ENCODE measurements around the gene DCBLD1. TPM values are rescaled to one million over a fixed set of nuclear protein-coding genes. Genes with fewer than 3 reads are reported as not detected.

The DCBLD1 gene
- total RNA-seq, 1 experiment from 2014 or later: 28.2 TPM

DNA sequence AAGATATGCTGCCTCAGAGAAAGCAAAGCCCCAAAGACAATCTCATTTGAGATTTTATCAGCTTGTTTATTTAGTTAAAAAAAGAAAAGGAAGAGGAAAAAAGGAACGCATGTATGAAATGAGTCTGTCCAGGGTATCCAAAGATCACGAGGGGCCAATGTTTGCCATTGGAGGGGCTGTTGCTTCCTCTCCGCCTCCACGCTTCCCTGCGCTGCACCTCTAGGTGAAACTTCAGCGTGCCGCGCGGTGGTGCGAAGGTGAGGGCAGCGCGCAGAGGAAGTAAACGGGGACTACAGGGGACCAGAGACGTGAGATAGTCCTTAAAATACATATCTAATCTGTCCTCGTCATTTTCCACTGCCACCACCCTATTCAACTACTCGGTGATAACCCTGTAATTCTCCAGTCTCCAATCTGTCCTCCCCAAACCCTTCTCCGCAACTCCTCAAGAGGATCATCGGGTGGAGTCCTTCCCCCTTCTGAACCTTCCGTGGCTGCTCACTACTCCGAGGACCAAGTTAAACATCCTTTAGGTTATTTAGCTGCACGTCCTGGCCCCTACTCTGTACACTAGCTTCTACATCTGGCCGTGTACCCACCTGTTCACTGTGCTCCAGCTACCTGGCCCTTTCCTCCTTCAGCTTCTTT is 1.1 kb upstream of the DCBLD1 start:
- no peaks in the 10 kb centered on the region for H3K27me3 Mint-ChIP-seq (ENCODE audit: unreplicated experiment)
- TF ChIP-seq CTCF (IDR thresholded peaks at IDR 0.05; ENCODE audit: unreplicated experiment): no peak
- BruUV-seq (replicated peaks): no TSS peak
- peaks cover 28% of the 10 kb centered on the region for H3K36me3 Mint-ChIP-seq (ENCODE audit: insufficient read depth, unreplicated experiment)
- H3K27ac Mint-ChIP-seq (ENCODE audit: unreplicated experiment): peak overlapping the region; percentile 70
- intact Hi-C loops (cut with micrococcal nuclease; ENCODE audit: unreplicated experiment): loop anchor here (5.0 kb wide), 1 partner anchor 34 kb away; no protein-coding TSS in a partner anchor
- DNase-seq: peak; percentile 40
- CTCF ChIA-PET: interaction anchor here (0.7 to 1.6 kb wide), 4 partner anchors 10 to 29 kb away, joined by 3 to 8 read pairs (median 4); no protein-coding TSS in a partner anchor
- H3K4me3 Mint-ChIP-seq (ENCODE audit: low read depth, unreplicated experiment): peak overlapping the region; percentile 91
- peaks cover 34% of the 10 kb centered on the region for H3K4me1 Mint-ChIP-seq (ENCODE audit: low read depth, unreplicated experiment)
- H3K9me3 Mint-ChIP-seq (ENCODE audit: low read depth, unreplicated experiment): no peaks in the 10 kb centered on the region

DNA sequence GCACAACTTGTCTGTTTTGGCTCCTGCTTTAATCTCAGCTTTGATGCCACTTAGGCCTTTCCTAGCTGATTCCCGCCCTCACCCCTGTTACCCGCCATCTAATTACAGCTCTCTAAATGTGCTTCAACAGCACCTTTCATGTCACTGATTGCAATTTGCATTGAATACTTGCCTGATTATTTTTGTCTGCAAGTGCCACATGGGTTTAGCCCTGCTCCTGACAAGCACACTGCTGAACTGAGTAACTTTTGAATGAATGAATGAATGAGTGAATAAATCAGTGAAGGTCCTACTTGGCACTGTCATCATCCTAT is 591 bp upstream of the DCBLD1 start:
- Mint-ChIP-seq H3K4me1 (ENCODE audit: low read depth, unreplicated experiment) (peaks cover 38% of the 10 kb centered on the region), H3K4me3 (ENCODE audit: low read depth, unreplicated experiment) (peak overlapping the region; percentile 91), H3K27ac (ENCODE audit: unreplicated experiment) (peak overlapping the region; percentile 70), H3K36me3 (ENCODE audit: insufficient read depth, unreplicated experiment) (peaks cover 28% of the 10 kb centered on the region), H3K27me3 (ENCODE audit: unreplicated experiment) (no peaks in the 10 kb centered on the region), H3K9me3 (ENCODE audit: low read depth, unreplicated experiment) (no peaks in the 10 kb centered on the region)
- no TSS peak for BruUV-seq (replicated peaks)
- intact Hi-C loops (cut with micrococcal nuclease; ENCODE audit: unreplicated experiment): loop anchor here (5.0 kb wide), 1 partner anchor 35 kb away; no protein-coding TSS in a partner anchor
- TF ChIP-seq CTCF (IDR thresholded peaks at IDR 0.05; ENCODE audit: unreplicated experiment): no peak
- CTCF ChIA-PET: interaction anchor here (1.4 to 1.6 kb wide), 3 partner anchors 12 to 30 kb away, joined by 3 to 8 read pairs (median 4); no protein-coding TSS in a partner anchor
- DNase-seq: no peak

DNA sequence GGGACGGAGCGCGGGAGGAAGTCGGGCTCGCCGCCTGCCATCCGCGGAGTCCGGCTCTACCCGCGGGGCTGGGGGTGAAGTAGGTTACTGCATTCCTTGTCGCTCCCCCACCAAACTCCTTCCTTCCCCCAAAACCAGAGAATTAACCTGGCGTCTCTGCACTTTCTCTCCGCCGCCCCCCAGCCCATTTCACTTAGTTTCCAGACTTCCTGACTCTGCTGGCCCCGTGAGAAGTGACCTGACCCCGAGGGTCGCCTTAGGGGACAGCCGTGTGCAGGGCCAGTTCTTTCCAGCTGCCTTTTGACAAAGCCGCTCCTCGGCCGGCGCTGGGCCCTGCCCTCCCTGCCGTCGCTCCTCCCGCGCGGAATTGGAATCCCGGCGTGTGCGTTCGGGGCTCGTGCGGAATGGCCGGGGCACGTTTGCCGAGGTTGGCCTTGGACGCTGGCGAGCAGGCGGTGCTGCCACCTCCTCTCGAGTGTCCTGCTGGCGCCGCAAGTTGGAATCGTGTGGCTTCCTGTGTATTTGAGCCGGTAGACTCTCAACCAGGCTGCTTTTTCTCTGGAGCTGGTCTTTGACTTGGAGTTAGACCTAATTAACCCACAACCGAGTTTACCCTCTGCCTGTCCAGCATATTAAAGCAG is 650 bp downstream of the DCBLD1 start:
- peak overlapping the region; percentile 91 for H3K4me3 Mint-ChIP-seq (ENCODE audit: low read depth, unreplicated experiment)
- CTCF ChIA-PET: interaction anchor here (0.7 to 1.6 kb wide), 3 partner anchors 13 to 37 kb away, joined by 4 to 6 read pairs (median 4); no protein-coding TSS in a partner anchor
- H3K9me3 Mint-ChIP-seq (ENCODE audit: low read depth, unreplicated experiment): no peaks in the 10 kb centered on the region
- H3K27me3 Mint-ChIP-seq (ENCODE audit: unreplicated experiment): no peaks in the 10 kb centered on the region
- peak overlapping the region; percentile 84 for H3K27ac Mint-ChIP-seq (ENCODE audit: unreplicated experiment)
- H3K4me1 Mint-ChIP-seq (ENCODE audit: low read depth, unreplicated experiment): peaks cover 39% of the 10 kb centered on the region
- TF ChIP-seq CTCF (IDR thresholded peaks at IDR 0.05; ENCODE audit: unreplicated experiment): no peak
- intact Hi-C loops (cut with micrococcal nuclease; ENCODE audit: unreplicated experiment): loop anchor here (5.0 kb wide), 1 partner anchor 36 kb away; no protein-coding TSS in a partner anchor
- peaks cover 28% of the 10 kb centered on the region for H3K36me3 Mint-ChIP-seq (ENCODE audit: insufficient read depth, unreplicated experiment)
- BruUV-seq (replicated peaks): TSS peak; percentile 30
- DNase-seq: peak; percentile 61

- Mint-ChIP-seq H3K27ac (ENCODE audit: unreplicated experiment) (peak overlapping the region; percentile 84), H3K9me3 (ENCODE audit: low read depth, unreplicated experiment) (no peaks in the 10 kb centered on the region), H3K36me3 (ENCODE audit: insufficient read depth, unreplicated experiment) (peaks cover 28% of the 10 kb centered on the region), H3K4me1 (ENCODE audit: low read depth, unreplicated experiment) (peaks cover 39% of the 10 kb centered on the region), H3K4me3 (ENCODE audit: low read depth, unreplicated experiment) (peak overlapping the region; percentile 91), H3K27me3 (ENCODE audit: unreplicated experiment) (no peaks in the 10 kb centered on the region)
- intact Hi-C loops (cut with micrococcal nuclease; ENCODE audit: unreplicated experiment): loop anchor here (5.0 kb wide), 1 partner anchor 36 kb away; no protein-coding TSS in a partner anchor
- DNase-seq: peak; percentile 8
- CTCF ChIA-PET: interaction anchor here (0.7 to 1.0 kb wide), 3 partner anchors 31 to 37 kb away, joined by 3 to 6 read pairs (median 4); no protein-coding TSS in a partner anchor
- no TSS peak for BruUV-seq (replicated peaks)
- TF ChIP-seq CTCF (IDR thresholded peaks at IDR 0.05; ENCODE audit: unreplicated experiment): no peak
Measured at GRCh38 chr6:117483645-117484016, 1.2 kb downstream of the DCBLD1 start.

Data from Calu3 (cell line).